ENCODE measurements around the gene CDH23. TPM values are rescaled to one million over a fixed set of nuclear protein-coding genes. Genes with fewer than 3 reads are reported as not detected.

Gene CDH23
- total RNA-seq, 1 experiment from 2014 or later, result not detected

DNA sequence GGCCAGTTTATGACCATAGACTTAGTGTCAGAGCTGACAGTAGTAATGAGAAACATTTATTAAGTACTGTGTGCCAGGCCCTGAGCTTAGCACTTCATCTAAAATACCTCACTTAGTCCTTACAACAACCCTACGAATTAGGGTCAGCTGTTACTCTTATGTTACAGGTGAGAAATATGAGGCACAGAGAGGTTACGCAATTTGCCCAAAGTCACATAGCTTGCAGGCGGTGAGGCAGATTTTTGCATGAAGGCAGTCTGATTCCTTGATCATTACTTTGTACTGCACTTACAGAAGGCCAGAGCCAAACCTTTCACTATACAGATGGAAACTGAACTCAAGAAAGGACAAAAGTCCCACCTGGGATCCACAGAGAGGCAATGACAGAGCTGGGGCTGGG is 10.2 kb downstream of the CDH23 start:
- Histone ChIP-seq H3K4me2 (ENCODE audit: low read length) (no peak overlapping the region), H3K4me3 (ENCODE audit: low read length) (no peak overlapping the region), H3K9me2 (replicated peaks; ENCODE audit: low read length) (no peaks in the 10 kb centered on the region), H3K36me3 (ENCODE audit: low read depth, low read length) (no peaks in the 10 kb centered on the region), H3K79me2 (ENCODE audit: low read length) (no peaks in the 10 kb centered on the region), H4K20me1 (ENCODE audit: low read length) (no peaks in the 10 kb centered on the region), H2AFZ (ENCODE audit: low read length) (no peak overlapping the region), H3K9ac (ENCODE audit: low read length) (no peak overlapping the region), H3K4me1 (ENCODE audit: insufficient read depth, low read length) (no peaks in the 10 kb centered on the region), H3F3A (ENCODE audit: low read length, unreplicated experiment) (no peaks in the 10 kb centered on the region), H3K27ac (ENCODE audit: low read length) (no peak overlapping the region), H3K9me3 (ENCODE audit: low read length) (no peaks in the 10 kb centered on the region), H3K27me3 (ENCODE audit: low read length) (peaks cover 12% of the 10 kb centered on the region)
- intact Hi-C loops (cut with micrococcal nuclease), result no loop called here
- ChIA-PET POLR2A (ENCODE audit: unreplicated experiment) (no interaction called here), CTCF (no interaction called here)
- ATAC-seq (no peak), DNase-seq (no peak)
- BruUV-seq (replicated peaks), result no TSS peak
- TF ChIP-seq, protein P1, sequence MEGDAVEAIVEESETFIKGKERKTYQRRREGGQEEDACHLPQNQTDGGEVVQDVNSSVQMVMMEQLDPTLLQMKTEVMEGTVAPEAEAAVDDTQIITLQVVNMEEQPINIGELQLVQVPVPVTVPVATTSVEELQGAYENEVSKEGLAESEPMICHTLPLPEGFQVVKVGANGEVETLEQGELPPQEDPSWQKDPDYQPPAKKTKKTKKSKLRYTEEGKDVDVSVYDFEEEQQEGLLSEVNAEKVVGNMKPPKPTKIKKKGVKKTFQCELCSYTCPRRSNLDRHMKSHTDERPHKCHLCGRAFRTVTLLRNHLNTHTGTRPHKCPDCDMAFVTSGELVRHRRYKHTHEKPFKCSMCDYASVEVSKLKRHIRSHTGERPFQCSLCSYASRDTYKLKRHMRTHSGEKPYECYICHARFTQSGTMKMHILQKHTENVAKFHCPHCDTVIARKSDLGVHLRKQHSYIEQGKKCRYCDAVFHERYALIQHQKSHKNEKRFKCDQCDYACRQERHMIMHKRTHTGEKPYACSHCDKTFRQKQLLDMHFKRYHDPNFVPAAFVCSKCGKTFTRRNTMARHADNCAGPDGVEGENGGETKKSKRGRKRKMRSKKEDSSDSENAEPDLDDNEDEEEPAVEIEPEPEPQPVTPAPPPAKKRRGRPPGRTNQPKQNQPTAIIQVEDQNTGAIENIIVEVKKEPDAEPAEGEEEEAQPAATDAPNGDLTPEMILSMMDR (conservative IDR thresholded peaks at IDR 0.05; ENCODE audit: low read depth, low read length), result no peak

DNA sequence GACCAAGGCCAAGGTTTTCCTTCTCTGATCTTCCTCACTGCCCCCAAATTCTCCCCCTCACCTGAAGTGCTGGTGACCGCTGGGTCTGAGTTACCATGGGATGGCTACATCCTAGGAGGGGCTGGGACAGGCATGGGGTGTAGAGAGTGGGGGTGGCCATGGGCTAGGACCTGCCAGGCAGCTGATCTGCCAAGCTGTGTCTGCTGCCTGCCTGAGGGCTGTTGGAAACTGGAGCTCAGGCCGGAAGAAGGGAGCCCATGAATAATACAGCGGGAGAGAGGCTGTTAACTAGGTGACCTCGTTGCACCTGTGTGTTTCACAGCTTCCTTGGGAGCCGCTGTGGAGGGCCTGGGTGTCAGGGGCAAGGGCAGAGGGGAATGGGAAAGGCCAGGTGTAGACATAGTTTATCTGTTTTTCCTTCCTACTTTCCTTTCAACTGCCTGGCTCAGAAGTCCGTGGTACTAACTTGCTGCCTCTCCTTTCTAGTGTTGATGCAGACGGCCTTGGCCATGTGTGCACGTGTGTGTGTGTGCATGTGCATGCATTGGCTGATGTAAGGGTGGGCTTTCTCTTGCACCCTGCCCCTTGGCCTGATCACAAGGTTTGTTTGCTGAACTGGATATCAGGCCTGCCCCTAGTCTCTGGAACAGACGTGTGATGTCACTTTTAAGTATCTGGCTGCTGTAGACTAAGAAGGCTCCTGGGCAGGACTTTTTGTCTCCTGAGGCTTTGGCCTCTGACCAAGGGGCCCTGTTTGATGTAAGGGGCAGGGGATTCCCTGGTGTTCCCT is 11.9 kb downstream of the CDH23 start:
- H3F3A ChIP-seq (ENCODE audit: low read length, unreplicated experiment), result no peaks in the 10 kb centered on the region
- H3K27ac ChIP-seq (ENCODE audit: low read length), result no peak overlapping the region
- H3K36me3 ChIP-seq (ENCODE audit: low read depth, low read length), result no peaks in the 10 kb centered on the region
- no peak for ATAC-seq
- peaks cover 12% of the 10 kb centered on the region for H3K27me3 ChIP-seq (ENCODE audit: low read length)
- TF ChIP-seq EZH2phosphoT487 (IDR thresholded peaks at IDR 0.05; ENCODE audit: borderline replicate concordance, low read length) (no peak), EZH2 (IDR thresholded peaks at IDR 0.05; ENCODE audit: low read length, unreplicated experiment) (no peak)
- TF ChIP-seq, protein P1 (conservative IDR thresholded peaks at IDR 0.05; ENCODE audit: low read depth, low read length), result no peak
- H4K20me1 ChIP-seq (ENCODE audit: low read length), result no peaks in the 10 kb centered on the region
- no peaks in the 10 kb centered on the region for H3K4me1 ChIP-seq (ENCODE audit: insufficient read depth, low read length)
- DNase-seq, result no peak
- ChIA-PET CTCF (no interaction called here), POLR2A (ENCODE audit: unreplicated experiment) (no interaction called here)
- H3K9me3 ChIP-seq (ENCODE audit: low read length), result no peaks in the 10 kb centered on the region
- intact Hi-C loops (cut with micrococcal nuclease), result no loop called here
- BruUV-seq (replicated peaks), result no TSS peak
- H3K79me2 ChIP-seq (ENCODE audit: low read length), result no peaks in the 10 kb centered on the region
- no peak overlapping the region for H3K9ac ChIP-seq (ENCODE audit: low read length)
- H3K4me3 ChIP-seq (ENCODE audit: low read length), result no peak overlapping the region
- H2AFZ ChIP-seq (ENCODE audit: low read length), result no peak overlapping the region
- H3K9me2 ChIP-seq (replicated peaks; ENCODE audit: low read length), result no peaks in the 10 kb centered on the region
- no peak overlapping the region for H3K4me2 ChIP-seq (ENCODE audit: low read length)

DNA sequence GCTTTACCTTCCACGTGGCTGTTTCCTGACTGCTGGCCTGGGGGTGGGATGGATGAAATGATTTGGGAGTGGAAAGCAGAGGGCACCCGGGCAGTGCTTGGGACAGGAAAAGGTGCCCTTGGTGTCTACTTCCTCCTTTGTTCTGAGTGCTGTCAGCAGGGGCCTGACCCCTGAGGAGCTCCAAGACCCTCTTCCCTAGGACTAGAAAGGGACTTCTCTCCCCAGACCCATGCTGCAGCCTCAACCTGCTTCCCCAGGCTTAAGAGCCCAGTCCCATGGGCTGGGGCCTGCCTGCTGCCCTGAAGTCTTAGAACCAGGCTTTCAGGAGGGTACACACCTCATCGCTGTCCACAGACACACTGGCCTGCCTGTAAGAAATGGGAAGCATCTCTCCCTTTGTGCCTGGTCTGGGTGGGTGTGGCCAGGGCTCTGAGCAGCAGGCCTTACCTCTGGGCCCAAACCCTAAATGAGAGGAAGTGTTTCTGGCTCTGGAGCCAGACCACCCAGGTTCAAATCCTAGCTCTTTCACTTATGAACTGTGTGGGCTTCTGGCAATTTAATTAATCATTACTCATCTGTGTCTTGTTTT is 12.9 kb downstream of the CDH23 start:
- DNase-seq (no peak), ATAC-seq (no peak)
- intact Hi-C loops (cut with micrococcal nuclease), result no loop called here
- Histone ChIP-seq H3K36me3 (ENCODE audit: low read depth, low read length) (no peaks in the 10 kb centered on the region), H3K27me3 (ENCODE audit: low read length) (0 out of 2 replicates have a peak, but pooled peaks cover 13% of the 10 kb centered on the region), H4K20me1 (ENCODE audit: low read length) (no peaks in the 10 kb centered on the region), H3K4me1 (ENCODE audit: insufficient read depth, low read length) (no peaks in the 10 kb centered on the region), H3K9ac (ENCODE audit: low read length) (no peak overlapping the region), H2AFZ (ENCODE audit: low read length) (no peak overlapping the region), H3K27ac (ENCODE audit: low read length) (no peak overlapping the region), H3F3A (ENCODE audit: low read length, unreplicated experiment) (no peaks in the 10 kb centered on the region), H3K9me3 (ENCODE audit: low read length) (no peaks in the 10 kb centered on the region), H3K9me2 (replicated peaks; ENCODE audit: low read length) (no peaks in the 10 kb centered on the region), H3K79me2 (ENCODE audit: low read length) (no peaks in the 10 kb centered on the region), H3K4me3 (ENCODE audit: low read length) (no peak overlapping the region), H3K4me2 (ENCODE audit: low read length) (no peak overlapping the region)
- POLR2A ChIA-PET (ENCODE audit: unreplicated experiment), result no interaction called here
- TF ChIP-seq EZH2 (IDR thresholded peaks at IDR 0.05; ENCODE audit: low read length, unreplicated experiment), result no peak
- TF ChIP-seq, protein P1 (conservative IDR thresholded peaks at IDR 0.05; ENCODE audit: low read depth, low read length), result no peak
- TF ChIP-seq EZH2phosphoT487 (IDR thresholded peaks at IDR 0.05; ENCODE audit: borderline replicate concordance, low read length), result no peak
- CTCF ChIA-PET, result no interaction called here
- no TSS peak for BruUV-seq (replicated peaks)
